Endothelial cell of umbilical vein (primary cell): Measurements from ENCODE around the gene CILP2. TPM values are rescaled to one million over a fixed set of nuclear protein-coding genes. Genes with fewer than 3 reads are reported as not detected.

Experiments used
- BruUV-seq: library from RNA; stranded (reverse); fragments of 400-500 nt; replicated peaks from 2 replicates; lab custom pipeline; 2021; lab: Mats Ljungman, UMichigan
- CTCF ChIA-PET: fragments of 300-600, 350-600 bp; sonication (Branson Sonifier 250); formaldehyde crosslinking; loops from one replicate; lab custom pipeline; 2021; ENCODE audit warnings: antibody characterized with exemption, inconsistent platforms; lab: Charles Lee
- POLR2A ChIA-PET: fragments of 300-600, 350-600 bp; sonication (Branson Sonifier 250); formaldehyde crosslinking; loops from one replicate; lab custom pipeline; 2021; ENCODE audit warnings: antibody characterized with exemption, inconsistent platforms; lab: Charles Lee
- DNase-seq: peaks from one replicate; pipeline ENCODE4 v3.0.0-alpha.2; 2011; ENCODE audit warnings: low read depth, low spot score
- FAIRE-seq: peaks from 2 replicates; lab custom pipeline; 2011; peaks lifted over from hg19 to GRCh38; lab: Jason Lieb, UNC
- H2AFZ ChIP-seq: 2 replicates; pipeline ENCODE4 v1.6.0; 2012; ENCODE audit warnings: low read depth, low read length, control low read depth, inconsistent platforms
- H3K27ac ChIP-seq: 2 replicates; pipeline ENCODE4 v1.5.1; 2011; ENCODE audit warnings: low read depth, mild to moderate bottlenecking, control low read depth, low read length, moderate library complexity; ENCODE audit not compliant: insufficient read depth
- H3K27me3 ChIP-seq, 2 experiments: 2 replicates each; pipeline versions ENCODE4 v1.6.0 to v1.6.1; 2011; ENCODE audit warnings: low read length in 2 of 2, mixed read lengths in 1 of 2; ENCODE audit not compliant: control insufficient read depth in 2 of 2, insufficient read depth in 2 of 2
- H3K36me3 ChIP-seq, 2 experiments: 2 replicates in 1 of 2; 3 replicates in 1 of 2; pipeline ENCODE4 v1.5.1; 2011; ENCODE audit warnings: low read length in 2 of 2, mild to moderate bottlenecking in 1 of 2, moderate library complexity in 1 of 2; ENCODE audit not compliant: control insufficient read depth in 2 of 2, insufficient read depth in 2 of 2; ENCODE audit errors: extremely low read depth in 1 of 2
- H3K4me1 ChIP-seq: 3 replicates; pipeline ENCODE4 v1.5.1; 2011; ENCODE audit warnings: mild to moderate bottlenecking, low read length; ENCODE audit not compliant: control insufficient read depth, insufficient read depth; ENCODE audit errors: extremely low read depth
- H3K4me2 ChIP-seq: 2 replicates; pipeline ENCODE4 v1.6.1; 2011; ENCODE audit warnings: low read length, control low read depth, mixed read lengths; ENCODE audit not compliant: insufficient read depth
- H3K4me3 ChIP-seq, 3 experiments: fragments of 200-600 bp in 1 of 3; sonication (generic), shearing (Covaris generic) in 1 of 3; replicated peaks in 1 of 3; 2 replicates each; pipeline ENCODE4 v1.5.1; 2011 to 2016; ENCODE audit warnings: control low read depth in 3 of 3, low read length in 3 of 3, mild to moderate bottlenecking in 2 of 3, inconsistent platforms in 1 of 3, low read depth in 1 of 3, moderate library complexity in 1 of 3; ENCODE audit not compliant: insufficient read depth in 1 of 3
- H3K79me2 ChIP-seq: 2 replicates; pipeline ENCODE4 v1.6.0; 2012; ENCODE audit warnings: low read length, inconsistent platforms; ENCODE audit not compliant: control insufficient read depth, insufficient read depth
- H3K9ac ChIP-seq: replicated peaks from 2 replicates; pipeline ENCODE3; 2011; ENCODE audit warnings: low read length, control low read depth; ENCODE audit not compliant: insufficient read depth; ENCODE audit errors: extremely low read depth
- H3K9me1 ChIP-seq: replicated peaks from 3 replicates; pipeline ENCODE4 v1.6.0; 2011; ENCODE audit warnings: mild to moderate bottlenecking, low read length; ENCODE audit not compliant: control insufficient read depth, insufficient read depth; ENCODE audit errors: extremely low read depth
- H3K9me3 ChIP-seq: replicated peaks from 2 replicates; pipeline ENCODE4 v1.5.1; 2012; ENCODE audit warnings: low read length, inconsistent platforms; ENCODE audit not compliant: control insufficient read depth, insufficient read depth
- H4K20me1 ChIP-seq: replicated peaks from 2 replicates; pipeline ENCODE3; 2011; ENCODE audit warnings: mild to moderate bottlenecking, low read length; ENCODE audit not compliant: control insufficient read depth, insufficient read depth; ENCODE audit errors: extremely low read depth
- CTCF ChIP-seq, 2 donors: IDR thresholded peaks; 1 replicate in 1 of 2; 2 replicates in 1 of 2; pipeline ENCODE4 v1.5.1; 2011; ENCODE audit warnings: low read length in 2 of 2, mild to moderate bottlenecking in 2 of 2, moderate library complexity in 2 of 2, control low read depth in 1 of 2, inconsistent platforms in 1 of 2, low read depth in 1 of 2; ENCODE audit not compliant: insufficient read depth in 1 of 2; ENCODE audit errors: extremely low read depth in 1 of 2
- EZH2 ChIP-seq: IDR thresholded peaks from 2 replicates; pipeline ENCODE4 v1.6.1; 2012; ENCODE audit warnings: borderline replicate concordance, low read depth, mild to moderate bottlenecking, moderate library complexity, low read length, inconsistent platforms; ENCODE audit not compliant: severe bottlenecking
- FOS ChIP-seq: IDR thresholded peaks from 2 replicates; pipeline ENCODE4 v1.6.1; 2011; ENCODE audit warnings: mild to moderate bottlenecking, low read length, moderate library complexity, borderline replicate concordance; ENCODE audit not compliant: insufficient read depth
- GATA2 ChIP-seq: IDR thresholded peaks from 2 replicates; pipeline ENCODE4 v1.7.0; 2011; ENCODE audit warnings: low read depth, mild to moderate bottlenecking, moderate library complexity, mixed read lengths, low read length; ENCODE audit not compliant: insufficient read length, insufficient read depth
- JUN ChIP-seq: IDR thresholded peaks from 2 replicates; pipeline ENCODE4 v1.6.1; 2011; ENCODE audit warnings: borderline replicate concordance, low read depth; ENCODE audit not compliant: insufficient read length, insufficient read depth
- MAX ChIP-seq: IDR thresholded peaks from 2 replicates; pipeline ENCODE4 v1.6.1; 2011; ENCODE audit not compliant: insufficient read depth, insufficient read length
- MYC ChIP-seq: IDR thresholded peaks from one replicate; pipeline ENCODE4 v1.6.1; 2011; ENCODE audit warnings: mild to moderate bottlenecking, low read depth, low read length
- POLR2A ChIP-seq: IDR thresholded peaks from 2 replicates; pipeline ENCODE4 v1.6.1; 2012; ENCODE audit warnings: low read depth, mild to moderate bottlenecking, control low read depth, low read length
- POLR2AphosphoS5 ChIP-seq: IDR thresholded peaks from 2 replicates; pipeline ENCODE4 v1.6.1; 2012; ENCODE audit warnings: low read depth, mild to moderate bottlenecking, control low read depth, low read length, moderate library complexity; ENCODE audit not compliant: insufficient read depth
- dilution Hi-C: fragments of 300-500 bp; cut with MboI; formaldehyde crosslinking; loops from one replicate; pipeline ENCODE4 v1.15.0; 2019; ENCODE audit warnings: low sequenced_read_pairs; ENCODE audit not compliant: extremely low pct_ligation_motif_present
- intact Hi-C: fragments of 100-400 bp; cut with micrococcal nuclease; formaldehyde crosslinking; loops from one replicate; pipeline ENCODE4 v1.10.0; 2022
- polyA plus RNA-seq, 4 experiments: library from polyadenylated mRNA; depleted of rRNA in 3 of 4; stranded (reverse) in 3 of 4; unstranded in 1 of 4; fragments of >200 nt; gene quantifications; 2 replicates each; pipeline versions ENCODE4 v1.2.1 to v1.2.3, GENCODE V29; 2011 to 2012; ENCODE audit warnings: missing spikeins in 1 of 4
- total RNA-seq: library from RNA; stranded (reverse); gene quantifications from 2 replicates; pipeline ENCODE4 v1.2.3, GENCODE V29; 2021

Gene CILP2
- total and polyA plus RNA-seq, 2 donors (not counting 3 experiments of a cell fraction or from before 2014, with no cell fraction given) = 0.01 TPM; not detected in 1

- Histone ChIP-seq H4K20me1 (no peaks in the 10 kb centered on the region), H3K4me1 (no peaks in the 10 kb centered on the region), H3K9ac (no peak overlapping the region), H3K9me3 (no peaks in the 10 kb centered on the region), H3K27me3 (peaks cover 25 to 29% of the 10 kb centered on the region in 2 experiments), H3K79me2 (no peaks in the 10 kb centered on the region), H3K27ac (no peak overlapping the region), H3K4me3 (no peak overlapping the region), H3K36me3 (no peaks in the 10 kb centered on the region), H3K9me1 (no peaks in the 10 kb centered on the region), H2AFZ (no peak overlapping the region), H3K4me2 (no peak overlapping the region)
- TF ChIP-seq POLR2AphosphoS5 (no peak), GATA2 (no peak), EZH2 (no peak), CTCF (IDR thresholded peaks at IDR 0.05; ENCODE audit: extremely low read depth in 1 of 2, insufficient read depth in 1 of 2, low read depth in 1 of 2, low read length in 2 of 2) (no peak)
- dilution Hi-C loops = no loop called here
- CTCF ChIA-PET = interaction anchor here (3.2 kb wide), 1 partner anchor 11 kb away, joined by 12 read pairs; no protein-coding TSS in a partner anchor
- FAIRE-seq (no peak), DNase-seq (no peak)
- no TSS peak for BruUV-seq
- POLR2A ChIA-PET = no interaction called here
- intact Hi-C loops = no loop called here
Measured at GRCh38 chr19:19542507-19542906, 4.4 kb downstream of the CILP2 start.

- peaks cover 21 to 23% of the 10 kb centered on the region in 2 experiments for H3K27me3 ChIP-seq
- no peaks in the 10 kb centered on the region for H3K79me2 ChIP-seq
- dilution Hi-C loops = no loop called here
- BruUV-seq = no TSS peak
- H3K9me1 ChIP-seq = no peaks in the 10 kb centered on the region
- no peaks in the 10 kb centered on the region for H4K20me1 ChIP-seq
- H3K27ac ChIP-seq = no peak overlapping the region
- no peaks in the 10 kb centered on the region for H3K9me3 ChIP-seq
- intact Hi-C loops = no loop called here
- DNase-seq (no peak), FAIRE-seq (no peak)
- H3K36me3 ChIP-seq = no peaks in the 10 kb centered on the region
- no peak overlapping the region for H3K9ac ChIP-seq
- ChIA-PET CTCF (interaction anchor here (3.2 kb wide), 1 partner anchor 10 kb away, joined by 12 read pairs; no protein-coding TSS in a partner anchor), POLR2A (no interaction called here)
- TF ChIP-seq EZH2 = no peak
- no peak for TF ChIP-seq CTCF (IDR thresholded peaks at IDR 0.05; ENCODE audit: extremely low read depth in 1 of 2, insufficient read depth in 1 of 2, low read depth in 1 of 2, low read length in 2 of 2)
- no peak for TF ChIP-seq POLR2AphosphoS5
- no peak for TF ChIP-seq MAX
- no peak for TF ChIP-seq FOS
- no peak for TF ChIP-seq JUN
- TF ChIP-seq MYC = no peak
- TF ChIP-seq GATA2 = no peak
- no peak for TF ChIP-seq POLR2A
- H3K4me2 ChIP-seq = no peak overlapping the region
- no peak overlapping the region for H2AFZ ChIP-seq
- no peak overlapping the region for H3K4me3 ChIP-seq
- H3K4me1 ChIP-seq = no peaks in the 10 kb centered on the region
Measured at GRCh38 chr19:19543101-19543500, 5.0 kb downstream of the CILP2 start.
